GM21717 (cell line): ENCODE measurements around the gene PVALEF.

Experiments
- ATAC-seq: cut with Tn5 transposase; IDR thresholded peaks from one replicate; pipeline ENCODE4 v1.9.1; 2021; ENCODE audit warnings: mild to moderate bottlenecking, moderate library complexity; ENCODE audit not compliant: unreplicated experiment

The PVALEF gene

DNA sequence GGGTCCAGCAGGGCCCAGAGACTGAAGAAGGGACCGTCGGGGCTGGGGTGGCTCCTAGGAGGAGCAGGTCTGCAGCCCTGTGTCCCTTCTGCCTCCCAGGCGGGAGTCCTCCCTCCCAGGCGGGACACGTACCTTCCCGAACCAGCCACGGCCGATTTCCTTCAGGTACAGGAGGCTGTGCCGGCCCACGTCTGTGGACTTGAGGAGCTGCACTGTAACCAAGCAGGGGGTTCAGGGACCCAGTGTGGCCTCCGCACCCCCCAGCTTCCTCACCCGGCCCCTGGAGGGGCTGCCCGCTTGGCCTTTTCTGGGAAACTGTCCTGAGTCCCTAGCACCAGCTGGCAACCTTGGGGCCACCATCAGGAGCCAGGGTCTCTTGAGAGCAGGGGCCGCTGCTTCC is 37.0 kb upstream of the PVALEF start:
- ATAC-seq, result no peak

DNA sequence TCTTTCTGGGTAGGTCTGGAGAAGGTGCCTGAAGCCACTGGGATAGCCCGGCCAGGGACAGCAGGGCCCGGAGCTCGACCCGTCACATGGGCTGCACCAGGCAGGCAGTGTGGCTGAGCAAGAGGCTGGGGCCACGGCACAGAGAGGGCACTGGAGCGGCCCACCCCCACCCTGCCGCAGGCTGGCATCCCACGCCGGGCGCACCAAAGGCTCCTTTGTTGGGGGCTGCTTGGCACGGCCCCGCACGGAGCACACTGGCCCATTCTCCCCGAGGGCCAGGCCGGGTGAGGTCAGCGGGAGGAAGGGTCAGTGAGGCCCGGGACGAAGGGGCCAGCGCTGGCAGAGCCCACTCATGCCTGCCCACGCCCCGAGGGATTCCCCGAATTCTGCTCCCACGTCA is 36.5 kb upstream of the PVALEF start:
- no peak for ATAC-seq

GRCh38 chr17:81129289-81129688 is 36.0 kb upstream of the PVALEF start:
- no peak for ATAC-seq

DNA sequence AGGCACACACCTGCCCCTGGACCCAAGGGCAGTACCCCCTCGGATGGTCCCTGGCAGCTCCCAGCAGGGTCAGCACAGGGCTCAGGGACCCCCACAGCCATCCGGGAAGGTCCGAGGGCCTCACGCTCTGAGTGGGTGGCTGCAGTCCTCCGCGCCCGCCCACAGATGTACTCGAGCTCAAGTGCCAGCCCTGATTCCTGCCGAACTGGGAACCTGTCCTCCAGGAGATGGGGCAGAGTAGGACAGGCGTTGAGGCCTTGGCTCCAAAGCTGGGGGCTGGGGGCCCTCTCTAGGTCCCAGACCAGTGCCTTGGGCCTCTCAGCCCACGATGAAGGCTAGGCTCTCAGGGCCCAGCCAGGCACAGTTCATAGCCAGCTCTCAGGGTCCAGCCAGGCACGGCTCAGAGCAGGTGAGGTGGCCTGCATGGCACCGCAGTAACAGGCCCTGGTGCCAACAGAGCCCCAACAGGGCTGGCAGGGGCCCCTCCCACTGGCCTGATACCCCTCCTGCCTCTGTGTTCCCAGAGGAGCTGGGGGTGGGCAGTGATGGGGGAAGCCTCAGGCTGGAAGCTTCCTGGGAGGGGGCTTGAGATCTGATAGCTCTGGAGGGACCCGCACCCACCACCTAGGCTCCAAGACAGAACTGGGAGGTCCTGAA is 35.5 kb upstream of the PVALEF start:
- ATAC-seq, result no peak

- no peak for ATAC-seq
Measured at GRCh38 chr17:81130385-81131361, 34.6 kb upstream of the PVALEF start.

DNA sequence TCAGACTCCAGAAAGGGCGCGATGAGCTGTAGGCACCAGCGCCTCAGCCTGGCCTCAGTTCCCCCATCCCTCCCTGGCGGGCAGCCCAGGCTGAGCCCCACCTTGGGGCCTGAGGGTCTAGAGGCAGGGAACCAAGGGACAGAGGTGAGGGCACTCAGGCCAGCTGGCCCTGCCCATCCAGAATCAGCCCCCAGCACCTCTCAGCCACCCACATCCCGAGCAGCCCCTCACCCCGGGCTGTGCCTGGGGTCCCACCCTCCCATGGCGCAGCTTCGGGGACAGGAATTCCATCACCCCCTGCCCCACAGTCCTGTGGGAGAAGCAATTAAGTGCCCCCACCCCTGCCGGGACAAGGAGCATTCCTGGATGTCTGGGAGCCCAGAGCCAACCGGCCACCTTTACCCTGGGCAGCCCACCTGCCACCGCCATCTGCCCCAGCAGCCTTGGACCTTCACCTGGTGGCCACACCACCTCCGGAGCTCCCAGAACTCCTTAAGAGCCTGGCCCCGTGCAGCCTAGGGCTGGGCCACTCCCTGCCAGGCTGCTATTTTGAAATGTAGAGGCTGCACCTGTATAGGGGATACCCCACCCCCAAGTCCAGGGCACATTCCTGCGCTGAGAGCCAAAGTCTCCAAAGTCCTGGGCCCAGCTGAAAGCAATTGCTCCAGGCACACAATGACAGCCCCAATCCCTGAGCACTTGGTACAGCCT is 33.7 kb upstream of the PVALEF start:
- no peak for ATAC-seq

- ATAC-seq, result no peak
Measured at GRCh38 chr17:81132197-81132540, 33.1 kb upstream of the PVALEF start.

- ATAC-seq, result no peak
Measured at GRCh38 chr17:81132770-81133723, 32.3 kb upstream of the PVALEF start.

- ATAC-seq, result no peak
Measured at GRCh38 chr17:81134064-81134781, 31.1 kb upstream of the PVALEF start.

DNA sequence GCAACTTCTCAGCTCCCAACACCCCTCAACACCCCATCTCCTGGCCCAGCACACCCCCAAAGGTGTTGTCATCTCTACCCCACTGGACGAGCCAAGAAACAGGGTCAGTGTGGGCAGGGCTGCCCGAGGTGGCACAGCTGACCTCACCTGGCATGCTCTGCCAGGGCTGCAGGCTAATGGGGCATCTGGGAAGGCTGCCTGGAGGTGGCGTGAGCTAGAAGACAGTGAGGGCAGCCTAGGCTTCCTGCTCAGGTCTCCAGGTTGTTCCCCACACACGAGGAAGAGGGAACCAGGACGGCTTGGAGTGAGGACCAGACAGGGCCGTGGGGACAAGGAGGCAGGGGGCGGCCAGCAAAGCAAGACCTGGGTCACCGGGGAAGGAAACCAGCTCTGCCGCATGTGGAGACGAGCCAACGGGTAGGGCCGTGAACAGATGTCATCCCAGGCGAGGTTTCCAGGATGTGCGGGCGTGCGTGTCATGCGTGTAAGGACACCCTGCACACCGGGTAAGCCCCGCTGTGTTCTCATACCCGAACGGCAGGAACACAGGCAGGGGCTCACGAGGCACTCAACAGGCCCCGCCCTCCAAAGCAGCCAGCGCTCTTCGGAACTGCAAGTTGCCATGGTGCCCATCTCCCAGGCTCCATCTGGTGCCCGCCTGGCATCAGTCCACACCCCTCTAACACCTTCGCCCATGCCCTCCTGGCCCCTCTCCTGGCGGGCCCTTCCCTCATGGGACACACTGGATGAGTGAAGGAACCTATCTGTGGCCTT is 29.6 kb upstream of the PVALEF start:
- no peak for ATAC-seq

GRCh38 chr17:81136366-81136765 is 28.9 kb upstream of the PVALEF start:
- ATAC-seq, result no peak

GRCh38 chr17:81137248-81137647 is 28.1 kb upstream of the PVALEF start:
- ATAC-seq, result no peak

GRCh38 chr17:81138083-81138482 is 27.2 kb upstream of the PVALEF start:
- ATAC-seq, result no peak

DNA sequence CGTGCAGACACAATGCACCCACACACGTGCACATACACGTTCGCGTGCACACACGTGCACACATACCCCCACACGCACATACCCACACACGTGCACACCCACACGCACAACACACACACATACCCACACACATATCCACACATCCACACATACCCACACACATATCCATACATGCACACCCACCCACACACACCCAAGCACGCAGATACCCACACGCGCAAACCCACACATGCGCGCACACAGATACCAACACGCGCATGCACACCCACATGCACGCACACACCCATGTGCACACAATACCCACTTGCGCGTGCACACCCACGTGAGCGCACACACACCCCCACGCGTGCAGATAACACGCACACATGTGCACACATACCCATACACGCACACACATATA is 26.8 kb upstream of the PVALEF start:
- no peak for ATAC-seq

GRCh38 chr17:81139428-81139827 is 25.9 kb upstream of the PVALEF start:
- ATAC-seq, result no peak

DNA sequence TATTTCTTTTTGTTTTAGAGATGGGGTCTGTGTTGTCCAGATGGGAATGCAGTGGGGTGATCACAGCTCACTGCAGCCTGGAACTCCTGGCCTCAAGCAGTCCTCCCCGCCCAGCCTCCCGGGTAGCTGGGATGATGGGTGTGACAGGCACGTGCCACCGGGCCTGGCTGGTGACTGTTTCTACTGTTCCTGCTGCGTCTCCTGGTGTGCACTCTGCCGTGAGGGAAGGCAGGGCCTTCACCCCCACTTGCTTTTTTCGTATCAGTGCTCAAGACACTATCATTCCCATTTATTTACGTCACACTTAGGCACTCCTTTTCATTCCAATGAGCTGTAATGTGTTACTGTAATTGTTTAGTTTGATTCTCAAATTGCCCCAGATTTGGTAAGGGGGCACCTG is 25.3 kb upstream of the PVALEF start:
- ATAC-seq, result no peak

DNA sequence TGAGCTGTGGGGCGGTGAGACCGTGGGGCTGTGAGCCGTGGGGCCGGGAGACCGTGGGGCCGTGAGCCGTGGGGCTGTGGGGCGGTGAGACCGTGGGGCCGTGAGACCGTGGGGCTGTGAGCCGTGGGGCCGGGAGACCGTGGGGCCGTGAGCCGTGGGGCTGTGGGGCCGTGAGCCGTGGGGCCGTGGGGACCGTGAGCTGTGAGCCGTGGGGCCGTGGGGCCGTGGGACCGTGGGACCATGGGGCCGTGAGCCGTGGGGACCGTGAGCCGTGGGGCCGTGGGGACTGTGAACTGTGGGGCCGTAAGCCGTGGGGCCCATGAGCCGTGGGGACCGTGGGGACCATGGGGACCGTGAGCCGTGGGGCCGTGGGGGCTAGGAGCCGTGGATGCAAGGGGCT is 24.6 kb upstream of the PVALEF start:
- ATAC-seq, result no peak

DNA sequence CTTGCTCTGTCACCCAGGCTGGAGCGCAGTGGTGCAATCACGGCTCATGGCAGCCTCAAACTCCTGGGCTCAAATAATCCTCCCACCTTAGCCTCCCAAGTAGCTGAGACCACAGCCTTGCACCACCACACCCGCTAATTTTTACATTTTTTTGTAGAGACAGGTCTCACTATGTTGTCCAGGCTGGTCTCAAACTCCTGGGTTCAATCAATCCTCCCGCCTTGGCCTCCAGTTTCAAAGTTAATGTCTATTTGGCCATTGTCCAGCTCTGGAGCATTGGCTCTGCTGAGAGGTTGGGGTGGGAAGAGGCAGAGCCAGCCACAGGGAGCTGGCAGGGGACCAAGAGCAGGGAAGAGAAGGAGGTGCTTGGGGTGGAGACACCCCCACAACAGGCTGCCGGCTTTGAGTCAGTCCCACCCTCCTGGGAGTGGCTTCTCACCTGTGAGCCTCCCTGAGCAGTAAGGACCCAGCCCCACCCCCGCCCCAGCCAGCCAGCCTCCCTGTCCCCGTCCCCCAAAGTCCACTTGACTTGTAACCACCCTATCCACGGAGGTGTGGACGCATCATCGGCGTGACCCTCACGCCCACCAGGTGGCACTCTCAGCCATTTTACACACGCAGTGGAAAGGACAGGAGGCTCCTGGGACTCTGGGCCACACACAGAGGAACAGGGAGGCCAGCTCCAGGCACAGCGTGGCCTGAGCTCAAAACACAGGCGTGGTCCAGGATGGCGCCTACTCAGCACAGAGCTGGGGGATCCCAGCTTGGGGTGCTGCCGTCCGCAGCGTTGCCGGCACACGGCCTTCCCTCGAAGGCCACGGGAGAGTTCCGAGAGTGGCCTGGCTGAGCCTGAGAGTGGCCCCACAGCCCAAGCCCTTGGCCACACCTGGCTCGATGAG is 22.8 kb upstream of the PVALEF start:
- ATAC-seq, result no peak
